ENCODE data around the gene P2RY8.

The P2RY8 gene

GRCh38 chrX:1434871-1435240, 102.1 kb downstream of the P2RY8 start:
- Histone ChIP-seq H3K36me3 (replicated peaks; ENCODE audit: insufficient read depth, low read length) (no peaks in the 10 kb centered on the region), H3K9ac (ENCODE audit: low read length) (no peak overlapping the region), H3K9me3 (replicated peaks; ENCODE audit: insufficient read depth, low read length) (no peaks in the 10 kb centered on the region), H4K20me1 (ENCODE audit: insufficient read depth, low read length) (no peaks in the 10 kb centered on the region), H3K79me2 (ENCODE audit: low read length) (no peaks in the 10 kb centered on the region), H3K4me3 (ENCODE audit: low read length) (no peak overlapping the region), H3F3A (ENCODE audit: insufficient read depth, low read length) (no peaks in the 10 kb centered on the region), H3K27me3 (replicated peaks; ENCODE audit: insufficient read depth, low read length) (no peaks in the 10 kb centered on the region), H3K27ac (ENCODE audit: low read length) (no peak overlapping the region), H2AFZ (ENCODE audit: low read length) (no peak overlapping the region), H3K9me2 (replicated peaks; ENCODE audit: insufficient read depth, low read length) (no peaks in the 10 kb centered on the region), H3K4me1 (ENCODE audit: low read length) (no peaks in the 10 kb centered on the region), H3K4me2 (ENCODE audit: low read depth, low read length) (no peak overlapping the region)
- TF ChIP-seq EZH2phosphoT487 (IDR thresholded peaks at IDR 0.05; ENCODE audit: low read length) (no peak), CTCF (IDR thresholded peaks at IDR 0.05; ENCODE audit: low read length) (no peak), EZH2 (optimal IDR thresholded peaks at IDR 0.05; ENCODE audit: low read depth, low read length) (no peak)
- DNase-seq, result no peak

GRCh38 chrX:1433646-1434357, 103.2 kb downstream of the P2RY8 start:
- Histone ChIP-seq H3K79me2 (ENCODE audit: low read length) (no peaks in the 10 kb centered on the region), H3K9me3 (replicated peaks; ENCODE audit: insufficient read depth, low read length) (no peaks in the 10 kb centered on the region), H3K4me3 (ENCODE audit: low read length) (no peak overlapping the region), H3K27me3 (replicated peaks; ENCODE audit: insufficient read depth, low read length) (no peaks in the 10 kb centered on the region), H3K27ac (ENCODE audit: low read length) (no peak overlapping the region), H3F3A (ENCODE audit: insufficient read depth, low read length) (no peaks in the 10 kb centered on the region), H4K20me1 (ENCODE audit: insufficient read depth, low read length) (no peaks in the 10 kb centered on the region), H3K9ac (ENCODE audit: low read length) (no peak overlapping the region), H3K4me1 (ENCODE audit: low read length) (no peaks in the 10 kb centered on the region), H2AFZ (ENCODE audit: low read length) (no peak overlapping the region), H3K4me2 (ENCODE audit: low read depth, low read length) (no peak overlapping the region), H3K36me3 (replicated peaks; ENCODE audit: insufficient read depth, low read length) (no peaks in the 10 kb centered on the region), H3K9me2 (replicated peaks; ENCODE audit: insufficient read depth, low read length) (no peaks in the 10 kb centered on the region)
- DNase-seq, result no peak
- no peak for TF ChIP-seq EZH2 (optimal IDR thresholded peaks at IDR 0.05; ENCODE audit: low read depth, low read length)
- TF ChIP-seq EZH2phosphoT487 (IDR thresholded peaks at IDR 0.05; ENCODE audit: low read length), result no peak
- TF ChIP-seq CTCF (IDR thresholded peaks at IDR 0.05; ENCODE audit: low read length), result no peak

- no peak overlapping the region for H3K4me2 ChIP-seq (ENCODE audit: low read depth, low read length)
- H4K20me1 ChIP-seq (ENCODE audit: insufficient read depth, low read length), result no peaks in the 10 kb centered on the region
- H3K4me1 ChIP-seq (ENCODE audit: low read length), result no peaks in the 10 kb centered on the region
- H3K9ac ChIP-seq (ENCODE audit: low read length), result no peak overlapping the region
- H3K4me3 ChIP-seq (ENCODE audit: low read length), result no peak overlapping the region
- no peaks in the 10 kb centered on the region for H3K79me2 ChIP-seq (ENCODE audit: low read length)
- no peaks in the 10 kb centered on the region for H3F3A ChIP-seq (ENCODE audit: insufficient read depth, low read length)
- H3K27ac ChIP-seq (ENCODE audit: low read length), result no peak overlapping the region
- H3K9me2 ChIP-seq (replicated peaks; ENCODE audit: insufficient read depth, low read length), result no peaks in the 10 kb centered on the region
- no peaks in the 10 kb centered on the region for H3K36me3 ChIP-seq (replicated peaks; ENCODE audit: insufficient read depth, low read length)
- no peaks in the 10 kb centered on the region for H3K9me3 ChIP-seq (replicated peaks; ENCODE audit: insufficient read depth, low read length)
- DNase-seq, result no peak
- H3K27me3 ChIP-seq (replicated peaks; ENCODE audit: insufficient read depth, low read length), result no peaks in the 10 kb centered on the region
- H2AFZ ChIP-seq (ENCODE audit: low read length), result no peak overlapping the region
- TF ChIP-seq EZH2 (optimal IDR thresholded peaks at IDR 0.05; ENCODE audit: low read depth, low read length) (no peak), EZH2phosphoT487 (IDR thresholded peaks at IDR 0.05; ENCODE audit: low read length) (no peak), CTCF (IDR thresholded peaks at IDR 0.05; ENCODE audit: low read length) (no peak)
Observed at GRCh38 chrX:1430451-1430850, 106.5 kb downstream of the P2RY8 start.

All from MM.1S (cell line).